Measurements from ENCODE around the gene SMTNL2.

DNA sequence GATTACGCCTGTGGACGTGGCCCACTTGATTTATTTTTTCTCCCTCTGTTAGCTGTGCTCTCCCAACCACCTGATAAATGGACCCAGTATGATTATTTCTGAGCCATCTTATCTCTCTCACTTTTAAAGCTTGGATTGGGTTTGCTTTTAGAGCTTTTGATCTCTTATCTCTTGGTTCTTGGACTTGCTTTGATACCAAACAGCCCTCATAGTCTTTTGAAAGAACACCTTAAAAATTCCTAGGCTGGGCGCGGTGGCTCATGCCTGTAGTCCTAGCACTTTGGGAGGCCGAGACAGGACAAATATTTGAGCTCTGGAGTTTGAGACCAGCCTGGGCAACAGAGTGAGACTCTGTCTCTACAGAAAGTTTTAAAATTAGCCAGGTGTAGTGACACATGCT lies 25.8 kb downstream of the SMTNL2 start:
- TF ChIP-seq CTCF (conservative IDR thresholded peaks at IDR 0.05 in 1 of 2, IDR thresholded peaks at IDR 0.05 in 1 of 2; ENCODE audit: low read depth in 1 of 2, low read length in 2 of 2) (no peak), EZH2 (IDR thresholded peaks at IDR 0.05; ENCODE audit: low read length, missing control alignments) (no peak)
